C4-2B (cell line): ENCODE measurements around the gene MESD.

Experiments
- CTCF ChIP-seq: fragments of 450-650 bp; conservative IDR thresholded peaks from 2 replicates; pipeline ENCODE4 v1.5.1; 2017; ENCODE audit warnings: mild to moderate bottlenecking
- ZFX ChIP-seq: fragments of 450-650 bp; IDR thresholded peaks from 2 replicates; pipeline ENCODE4 v1.6.1; 2017

GRCh38 chr15:80916056-80916455 lies 73.6 kb downstream of the MESD start:
- no peak for TF ChIP-seq CTCF
- TF ChIP-seq ZFX, result no peak
